Mesendoderm (in vitro differentiated cells): ENCODE measurements around the gene CHMP2A.
"Not testable (repeated sequence)": the region's sequence is repeated elsewhere in the genome, so short reads cannot be mapped to it uniquely, and the experiment has no call there.

Experiments used
- DNase-seq: peaks from one replicate; pipeline ENCODE4 v3.0.0; 2013
- H2AK5ac ChIP-seq: 2 replicates; pipeline ENCODE4 v1.6.1; 2013; ENCODE audit warnings: low read length, inconsistent platforms
- H2BK120ac ChIP-seq: 2 replicates; pipeline ENCODE4 v1.6.1; 2013; ENCODE audit warnings: low read depth, mild to moderate bottlenecking, low read length, moderate library complexity, mixed read lengths
- H2BK15ac ChIP-seq: replicated peaks from 2 replicates; pipeline ENCODE4 v1.6.1; 2013; ENCODE audit warnings: low read depth, mild to moderate bottlenecking, moderate library complexity
- H2BK5ac ChIP-seq: 2 replicates; pipeline ENCODE4 v1.6.1; 2013; ENCODE audit warnings: low read length, inconsistent platforms
- H3K18ac ChIP-seq: 2 replicates; pipeline ENCODE4 v1.6.1; 2013; ENCODE audit warnings: mild to moderate bottlenecking, low read length, mixed read lengths
- H3K23ac ChIP-seq: one replicate; pipeline ENCODE4 v1.6.1; 2013; ENCODE audit warnings: low read length
- H3K27ac ChIP-seq: 2 replicates; pipeline ENCODE4 v1.5.1; 2013; ENCODE audit warnings: low read depth, mild to moderate bottlenecking, inconsistent platforms, low read length, moderate library complexity
- H3K27me3 ChIP-seq: 2 replicates; pipeline ENCODE4 v1.6.1; 2013; ENCODE audit warnings: low read length, control low read depth, mild to moderate bottlenecking, inconsistent platforms; ENCODE audit not compliant: insufficient read depth, poor library complexity
- H3K36me3 ChIP-seq: 2 replicates; pipeline ENCODE4 v1.6.1; 2013; ENCODE audit warnings: low read length, inconsistent platforms; ENCODE audit not compliant: control insufficient read depth, insufficient read depth
- H3K4ac ChIP-seq: one replicate; pipeline ENCODE4 v1.6.1; 2013; ENCODE audit warnings: low read depth, mild to moderate bottlenecking, low read length, moderate library complexity
- H3K4me1 ChIP-seq: 2 replicates; pipeline ENCODE4 v1.6.1; 2013; ENCODE audit warnings: low read depth, low read length, inconsistent platforms; ENCODE audit not compliant: control insufficient read depth
- H3K4me2 ChIP-seq: 2 replicates; pipeline ENCODE4 v1.6.1; 2013; ENCODE audit warnings: low read length
- H3K4me3 ChIP-seq: 2 replicates; pipeline ENCODE4 v1.5.1; 2013; ENCODE audit warnings: mild to moderate bottlenecking, low read length
- H3K56ac ChIP-seq: one replicate; pipeline ENCODE4 v1.6.1; 2013; ENCODE audit warnings: low read length
- H3K79me1 ChIP-seq: 2 replicates; pipeline ENCODE4 v1.6.1; 2013; ENCODE audit warnings: low read length, inconsistent platforms
- H3K79me2 ChIP-seq: 2 replicates; pipeline ENCODE4 v1.6.1; 2013; ENCODE audit warnings: mild to moderate bottlenecking, low read length; ENCODE audit not compliant: control insufficient read depth, insufficient read depth
- H3K9ac ChIP-seq: 2 replicates; pipeline ENCODE4 v1.6.1; 2013; ENCODE audit warnings: low read length, inconsistent platforms
- H4K5ac ChIP-seq: one replicate; pipeline ENCODE4 v1.6.1; 2013; ENCODE audit warnings: low read length
- H4K8ac ChIP-seq: one replicate; pipeline ENCODE4 v1.6.1; 2013; ENCODE audit warnings: low read depth, mild to moderate bottlenecking, control low read depth, low read length, moderate library complexity
- WGBS: extraction: QIAGEN DNeasy Blood & Tissue Kit; methylation state at CpG from one replicate; pipeline ENCODE4 v1.1.7; 2013; ENCODE audit warnings: low lambda C conversion rate, missing lambda C conversion rate; ENCODE audit not compliant: insufficient coverage; ENCODE audit errors: extremely low coverage; 5-methylcytosine and 5-hydroxymethylcytosine counted together

Gene CHMP2A

DNA sequence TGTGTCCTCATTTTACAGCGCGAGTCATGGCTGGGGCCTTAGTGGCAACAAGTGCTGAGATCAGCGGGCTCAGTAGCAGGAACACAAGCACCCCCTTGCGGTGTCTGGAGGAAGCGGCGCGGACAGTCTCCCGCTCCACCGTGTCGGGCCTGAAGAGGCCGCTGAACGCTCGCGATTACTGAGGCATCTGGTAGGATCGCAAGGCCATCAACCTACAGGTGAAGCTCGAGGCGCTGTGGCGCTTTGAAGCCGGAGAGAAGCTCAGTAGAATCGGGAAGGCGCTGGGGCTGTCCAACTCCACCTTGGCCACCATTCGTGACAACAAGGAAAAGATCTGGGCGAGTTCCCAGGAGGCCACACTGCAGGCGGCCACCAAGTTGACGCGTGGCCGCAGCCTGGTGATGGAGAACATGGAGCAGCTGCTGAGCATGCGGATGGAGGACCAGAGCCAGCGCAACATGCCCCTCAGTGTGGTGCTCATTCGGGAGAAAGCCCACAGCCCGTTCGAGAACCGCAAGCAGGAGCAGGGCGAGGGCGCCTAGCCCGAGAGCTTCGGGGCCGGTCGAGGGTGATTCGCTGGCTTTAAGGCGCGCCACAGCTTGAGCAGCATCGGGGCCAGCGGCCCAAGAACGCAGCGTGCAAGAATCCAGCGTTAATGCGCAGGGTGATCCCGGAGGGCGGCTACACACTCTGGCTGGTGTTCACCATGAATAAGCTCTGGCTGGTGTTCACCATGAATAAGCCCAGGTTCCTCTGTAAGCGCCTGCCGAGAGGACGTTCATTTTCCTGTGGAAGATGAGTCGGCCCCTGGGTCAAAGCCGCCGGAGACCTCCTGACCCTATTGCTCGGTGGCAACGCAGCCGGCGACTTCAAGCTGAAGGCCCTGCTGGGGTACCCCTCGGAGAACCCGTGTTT, 26.6 kb upstream of the CHMP2A start:
- Histone ChIP-seq H4K5ac (no peak overlapping the region), H3K18ac (no peak overlapping the region), H3K4me3 (no peak overlapping the region), H2BK120ac (no peak overlapping the region), H3K27me3 (no peaks in the 10 kb centered on the region), H3K4me2 (no peak overlapping the region), H3K27ac (no peak overlapping the region), H2BK5ac (no peak overlapping the region), H3K4ac (no peak overlapping the region), H3K4me1 (no peaks in the 10 kb centered on the region), H3K23ac (no peak overlapping the region), H2BK15ac (no peak overlapping the region), H2AK5ac (no peak overlapping the region), H3K79me2 (no peaks in the 10 kb centered on the region), H3K56ac (no peak overlapping the region), H3K79me1 (peaks cover 2% of the 10 kb centered on the region), H4K8ac (no peak overlapping the region), H3K9ac (peak overlapping the region; percentile 42), H3K36me3 (no peaks in the 10 kb centered on the region)
- peak; percentile 96 for DNase-seq
- WGBS: no CpG with 5 or more reads among the region's 62 CpGs

DNA sequence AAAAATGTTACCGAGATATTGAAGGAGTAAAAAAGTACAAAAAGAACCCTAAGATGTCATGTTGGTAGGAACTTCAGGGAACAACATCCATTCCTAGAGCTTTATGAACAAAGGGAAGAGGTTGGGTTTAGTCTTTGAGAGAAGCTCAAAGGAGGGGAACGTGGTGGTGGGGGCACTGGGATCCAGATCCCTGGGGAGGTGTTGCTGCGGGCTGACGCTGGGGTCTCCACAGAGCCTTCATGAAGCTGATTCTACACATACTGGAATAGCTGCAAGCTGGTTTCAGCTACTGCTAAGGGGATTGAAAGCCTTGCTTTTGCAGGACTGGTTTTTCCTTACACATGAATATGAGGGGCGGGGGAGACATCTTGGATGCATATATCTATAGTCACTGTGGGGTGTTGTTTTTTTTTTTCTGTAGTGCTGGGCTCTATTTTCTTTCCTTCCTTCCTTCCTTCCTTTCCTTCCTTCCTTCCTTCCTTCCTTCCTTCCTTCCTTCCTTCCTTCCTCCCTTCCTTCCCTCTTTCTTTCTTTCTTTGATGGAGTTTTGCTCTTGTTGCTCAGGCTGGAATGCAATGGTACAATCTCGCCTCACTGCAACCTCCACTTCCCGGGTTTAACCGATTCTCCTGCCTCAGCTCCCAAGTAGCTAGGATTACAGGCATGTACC, 24.7 kb upstream of the CHMP2A start:
- DNase-seq: no peak
- no peaks in the 10 kb centered on the region for H3K27me3 ChIP-seq
- H3K9ac ChIP-seq: no peak overlapping the region
- H4K8ac ChIP-seq: no peak overlapping the region
- H2BK15ac ChIP-seq: no peak overlapping the region
- no peak overlapping the region for H2BK120ac ChIP-seq
- no CpG with 5 or more reads among the region's 8 CpGs for WGBS
- H3K79me1 ChIP-seq: peaks cover 2% of the 10 kb centered on the region
- H3K4me2 ChIP-seq: no peak overlapping the region
- H2BK5ac ChIP-seq: no peak overlapping the region
- H3K4me3 ChIP-seq: no peak overlapping the region
- no peak overlapping the region for H3K56ac ChIP-seq
- no peaks in the 10 kb centered on the region for H3K4me1 ChIP-seq
- no peak overlapping the region for H3K18ac ChIP-seq
- H4K5ac ChIP-seq: no peak overlapping the region
- no peaks in the 10 kb centered on the region for H3K79me2 ChIP-seq
- no peak overlapping the region for H3K27ac ChIP-seq
- no peak overlapping the region for H2AK5ac ChIP-seq
- no peak overlapping the region for H3K4ac ChIP-seq
- no peaks in the 10 kb centered on the region for H3K36me3 ChIP-seq
- no peak overlapping the region for H3K23ac ChIP-seq

DNA sequence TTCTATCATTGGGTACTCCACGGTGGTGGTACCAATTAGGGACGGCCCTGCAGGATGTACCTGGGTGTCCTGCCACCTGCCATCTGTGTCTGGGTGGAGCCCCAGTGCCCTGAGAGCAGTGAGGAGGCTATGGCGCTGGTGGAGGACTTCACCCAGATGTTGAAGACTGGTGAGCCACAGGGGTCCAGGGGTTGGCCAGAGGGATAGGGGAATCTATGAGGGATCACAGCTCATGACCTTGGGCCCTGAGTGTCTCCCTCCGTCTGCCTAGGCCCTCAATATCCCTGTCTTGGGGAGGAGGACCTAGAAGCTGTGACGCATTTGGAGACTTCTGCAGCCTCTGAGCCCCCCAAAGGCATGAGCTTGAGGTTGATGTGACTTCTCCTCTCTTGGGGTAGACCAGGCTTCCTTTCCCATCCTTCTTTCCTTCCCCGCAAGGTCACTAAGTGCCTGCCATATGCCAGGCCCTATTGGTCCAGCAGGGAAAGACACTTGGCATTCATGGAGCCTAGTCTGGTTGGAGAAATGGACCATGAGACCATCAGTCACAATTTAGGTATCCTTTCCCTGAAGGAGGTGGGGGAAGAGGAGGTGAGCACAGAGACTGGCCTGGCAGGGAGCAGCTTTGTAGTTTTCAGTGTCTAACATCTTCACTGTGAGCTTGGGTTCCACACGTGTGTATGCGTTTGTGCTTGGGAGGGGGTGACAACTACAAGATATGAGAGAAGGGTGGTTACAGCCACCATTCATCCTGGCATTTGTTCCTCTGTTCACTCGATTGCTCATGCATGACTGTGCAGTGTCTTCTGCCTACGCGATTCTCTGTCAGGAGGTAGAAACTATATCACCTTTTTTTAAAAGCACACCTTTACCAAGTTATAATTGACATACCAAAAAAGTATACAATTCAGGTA, 23.4 kb upstream of the CHMP2A start:
- Histone ChIP-seq H2BK5ac (no peak overlapping the region), H3K79me1 (peaks cover 2% of the 10 kb centered on the region), H3K4me3 (no peak overlapping the region), H3K56ac (no peak overlapping the region), H3K27ac (no peak overlapping the region), H3K4ac (no peak overlapping the region), H3K27me3 (no peaks in the 10 kb centered on the region), H3K36me3 (no peaks in the 10 kb centered on the region), H3K9ac (no peak overlapping the region), H2BK15ac (no peak overlapping the region), H3K4me1 (peaks cover 3% of the 10 kb centered on the region), H4K5ac (no peak overlapping the region), H3K4me2 (no peak overlapping the region), H3K23ac (no peak overlapping the region), H4K8ac (no peak overlapping the region), H2BK120ac (no peak overlapping the region), H3K79me2 (no peaks in the 10 kb centered on the region), H2AK5ac (no peak overlapping the region), H3K18ac (no peak overlapping the region)
- no peak for DNase-seq
- WGBS: no CpG with 5 or more reads among the region's 11 CpGs

DNA sequence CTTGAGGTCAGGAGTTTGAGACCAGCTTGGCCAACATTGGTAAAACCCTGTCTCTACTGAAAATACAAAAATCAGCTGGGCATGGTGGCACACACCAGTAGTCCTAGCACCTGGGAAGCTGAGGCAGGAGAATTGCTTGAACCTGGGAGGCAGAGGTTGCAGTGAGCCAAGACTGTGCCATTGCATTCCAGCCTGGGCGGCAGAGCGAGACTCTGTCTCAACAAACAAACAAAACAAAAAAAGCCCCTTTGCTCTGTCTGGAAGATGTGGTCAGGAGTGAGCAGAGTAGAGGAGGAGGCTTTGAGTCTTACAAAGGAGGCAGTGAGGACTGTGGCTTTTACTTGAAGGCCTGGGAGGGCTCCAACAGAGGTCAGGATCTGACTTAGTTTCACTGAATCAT, 22.7 kb upstream of the CHMP2A start:
- H3K4ac ChIP-seq, H2BK15ac ChIP-seq, H2BK5ac ChIP-seq, H2BK120ac ChIP-seq, H3K27me3 ChIP-seq, H3K4me3 ChIP-seq, H3K9ac ChIP-seq, H4K5ac ChIP-seq, H3K79me2 ChIP-seq, H3K27ac ChIP-seq, H3K23ac ChIP-seq, H3K79me1 ChIP-seq, H3K4me2 ChIP-seq, H2AK5ac ChIP-seq, H3K36me3 ChIP-seq, H4K8ac ChIP-seq, H3K56ac ChIP-seq, H3K18ac ChIP-seq, H3K4me1 ChIP-seq, DNase-seq: not testable (repeated sequence)
- WGBS: no CpG with 5 or more reads among the region's 2 CpGs

DNA sequence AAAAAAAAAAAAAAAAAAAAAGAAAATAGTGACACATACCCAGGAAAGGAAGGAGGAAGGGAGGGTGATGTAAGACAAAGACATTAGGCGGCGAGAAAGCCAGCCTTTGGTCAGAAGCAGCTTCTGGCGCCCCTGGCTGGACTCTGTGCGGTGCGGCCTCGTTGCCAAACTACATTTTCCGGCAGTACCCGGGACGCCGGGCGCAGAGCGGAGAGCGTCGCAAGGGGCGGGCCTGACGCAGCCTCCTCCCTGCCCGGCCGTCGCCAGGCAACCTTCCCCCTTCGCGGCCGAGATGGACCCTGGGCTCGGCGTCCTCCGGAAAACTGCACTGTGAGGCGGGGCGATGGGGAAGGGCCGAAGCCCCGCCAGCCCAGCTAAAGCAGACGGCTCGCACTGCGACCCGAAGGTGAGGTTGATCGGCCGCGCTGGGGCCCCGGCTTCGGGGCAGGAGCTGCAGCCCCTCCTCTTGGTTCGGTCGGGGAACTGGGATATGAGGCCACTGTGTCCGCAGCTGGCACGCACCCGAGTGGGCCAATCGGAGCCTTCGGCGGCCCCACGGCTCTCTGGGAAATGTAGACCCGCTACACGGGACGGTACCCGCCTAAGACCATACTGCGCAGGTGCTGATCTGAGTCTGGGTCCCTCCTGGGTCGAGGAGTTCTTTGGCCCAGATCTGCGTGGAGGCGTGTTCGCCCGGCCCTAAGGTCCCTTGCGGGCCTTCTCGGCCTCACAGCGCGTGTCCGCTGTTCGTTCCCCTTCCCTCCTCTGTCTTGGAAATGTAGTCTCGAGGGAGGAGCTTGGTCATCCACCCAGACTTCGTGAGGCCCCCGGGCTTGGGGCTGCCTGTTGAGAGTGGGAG, 20.5 kb upstream of the CHMP2A start:
- no peak overlapping the region for H2AK5ac ChIP-seq
- H4K5ac ChIP-seq: no peak overlapping the region
- H3K79me2 ChIP-seq: no peaks in the 10 kb centered on the region
- H3K9ac ChIP-seq: peak overlapping the region; percentile 88
- H3K27ac ChIP-seq: peak overlapping the region; percentile 88
- H3K56ac ChIP-seq: peak overlapping the region; percentile 92
- DNase-seq: peak; percentile 97
- H2BK15ac ChIP-seq: no peak overlapping the region
- H3K4me1 ChIP-seq: peaks cover 3% of the 10 kb centered on the region
- H2BK120ac ChIP-seq: no peak overlapping the region
- peak overlapping the region; percentile 48 for H2BK5ac ChIP-seq
- WGBS: no CpG with 5 or more reads among the region's 66 CpGs
- H3K23ac ChIP-seq: no peak overlapping the region
- peak overlapping the region; percentile 72 for H3K4me3 ChIP-seq
- H4K8ac ChIP-seq: peak overlapping the region; percentile 82
- H3K36me3 ChIP-seq: peaks cover 1% of the 10 kb centered on the region
- H3K79me1 ChIP-seq: peaks cover 2% of the 10 kb centered on the region
- H3K4ac ChIP-seq: no peak overlapping the region
- H3K18ac ChIP-seq: peak overlapping the region; percentile 55
- no peaks in the 10 kb centered on the region for H3K27me3 ChIP-seq
- H3K4me2 ChIP-seq: peak overlapping the region; percentile 68
